Activated T-cell treated with anti-CD3 and anti-CD28 coated beads for 1 hour (primary cell): ENCODE data around the gene OPCML.

Experiments used
- DNase-seq: peaks from one replicate; pipeline ENCODE4 v3.0.0-alpha.2; 2020; ENCODE audit warnings: low read depth

Gene OPCML

DNA sequence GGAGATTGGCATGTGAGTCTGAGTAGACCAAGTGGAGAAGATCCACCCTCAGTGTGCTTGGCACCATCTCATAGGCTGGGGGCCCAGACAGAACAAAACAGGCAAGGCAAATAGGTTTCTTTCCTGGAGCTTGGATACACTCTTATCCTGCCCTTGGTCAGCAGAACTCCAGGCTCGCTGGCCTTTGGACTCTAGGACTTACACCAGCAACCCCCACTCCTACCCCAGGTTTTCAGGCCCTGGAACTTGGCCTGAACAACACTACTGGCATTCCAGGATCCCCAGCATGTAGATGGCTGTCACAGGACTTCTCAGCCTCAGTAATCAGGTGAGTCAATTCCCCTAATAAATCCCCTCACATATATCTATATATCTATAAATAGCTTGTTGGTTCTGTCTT, 637.7 kb downstream of the OPCML start:
- DNase-seq = no peak

- DNase-seq = no peak
Observed at GRCh38 chr11:132892876-132893275, 639.4 kb downstream of the OPCML start.

- no peak for DNase-seq
Observed at GRCh38 chr11:132888226-132888625, 644.1 kb downstream of the OPCML start.

DNA sequence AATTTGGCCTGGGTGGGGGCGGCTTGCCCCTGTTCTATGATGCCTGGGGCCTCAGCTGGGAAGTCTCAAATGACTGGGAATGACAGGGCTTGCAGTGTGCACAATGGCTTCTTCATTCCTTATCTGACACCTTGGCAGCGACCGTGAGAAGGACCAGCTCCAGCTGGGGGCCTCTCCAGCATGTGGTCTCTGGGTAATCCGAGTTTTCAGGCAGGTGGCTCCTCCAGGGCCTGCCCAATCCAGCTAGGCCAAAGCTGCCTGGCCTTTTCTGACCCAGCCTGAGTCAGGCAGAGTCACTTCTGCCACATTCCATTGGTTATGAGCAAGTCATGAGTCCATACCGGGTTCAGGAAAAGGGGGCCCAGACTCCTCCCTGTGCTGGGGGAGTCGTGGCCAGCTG, 646.0 kb downstream of the OPCML start:
- DNase-seq = no peak

DNA sequence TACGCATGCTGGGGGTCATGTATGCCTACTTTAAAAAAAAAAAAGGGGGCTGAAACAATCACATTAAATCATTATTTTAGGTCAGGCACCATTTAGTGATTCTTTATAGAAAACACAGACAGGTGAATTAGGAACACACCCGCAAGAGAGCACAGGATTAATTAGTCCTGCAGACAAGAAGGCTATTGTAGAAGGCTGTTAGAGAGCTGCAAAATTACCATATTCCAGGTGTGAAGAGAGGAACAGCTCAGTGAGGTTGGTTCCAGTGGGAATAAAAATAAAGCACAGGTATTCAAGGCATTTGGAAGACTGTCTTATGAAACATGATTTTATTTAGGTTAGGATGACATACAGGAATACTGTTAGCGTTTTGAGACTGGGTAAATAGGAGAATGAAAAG, 649.1 kb downstream of the OPCML start:
- no peak for DNase-seq

DNA sequence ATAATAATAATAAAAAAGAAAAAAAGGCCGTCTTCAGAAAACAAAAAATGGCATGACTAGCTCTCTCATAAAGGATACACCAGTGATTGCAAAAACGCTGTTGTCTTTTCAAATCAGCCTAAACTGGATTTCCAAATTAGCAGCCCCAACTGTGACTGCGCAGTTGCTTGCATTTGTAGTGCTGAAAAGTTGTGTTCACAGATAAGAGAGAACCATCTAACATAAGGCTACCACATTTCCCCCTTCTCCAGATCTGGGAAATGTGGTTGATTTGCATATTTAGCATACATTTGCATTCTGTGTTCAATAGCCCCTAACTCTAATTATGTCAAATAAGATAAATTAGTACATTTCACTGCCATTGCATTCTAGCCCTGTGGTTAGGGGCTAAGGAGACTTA, 650.7 kb downstream of the OPCML start:
- DNase-seq = no peak

DNA sequence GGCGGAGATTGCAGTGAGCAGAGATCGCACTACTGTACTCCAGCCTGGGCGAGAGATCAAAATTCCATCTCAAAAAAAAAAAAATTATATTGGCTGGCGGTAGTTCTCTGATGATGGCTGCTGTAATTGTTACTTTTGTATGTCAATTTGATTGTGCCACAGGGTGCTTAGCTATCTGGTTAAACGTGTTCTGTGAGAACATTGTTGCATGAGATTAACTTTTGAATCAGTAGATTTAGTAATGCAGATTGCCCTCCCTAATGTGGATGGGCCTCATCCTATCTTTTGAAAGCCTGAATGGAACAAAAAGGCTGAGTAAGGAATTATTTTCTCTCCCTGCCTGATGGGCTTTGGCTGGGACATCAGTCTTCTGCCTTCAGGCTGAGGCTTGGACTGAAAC, 654.2 kb downstream of the OPCML start:
- no peak for DNase-seq

- DNase-seq = no peak
Observed at GRCh38 chr11:132876705-132877104, 655.6 kb downstream of the OPCML start.

DNA sequence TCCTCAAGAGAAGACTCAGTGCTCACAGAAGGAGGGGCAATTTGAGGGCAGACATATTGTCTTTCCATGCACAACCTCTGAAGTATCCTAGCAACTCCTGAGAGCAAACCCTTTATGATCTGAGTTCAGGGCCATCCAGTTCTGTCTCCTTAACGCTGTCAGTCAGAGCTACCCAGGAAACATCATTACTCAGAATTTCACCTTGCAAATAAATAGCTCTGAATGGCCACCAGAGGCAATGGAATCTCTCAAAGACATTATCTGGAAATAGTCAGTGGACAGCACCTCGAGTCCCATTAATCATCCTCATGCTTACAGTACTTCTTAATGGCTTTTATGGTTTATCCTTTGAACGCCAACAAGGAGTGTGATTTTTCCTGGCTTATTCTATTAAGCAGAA, 656.1 kb downstream of the OPCML start:
- DNase-seq = no peak

DNA sequence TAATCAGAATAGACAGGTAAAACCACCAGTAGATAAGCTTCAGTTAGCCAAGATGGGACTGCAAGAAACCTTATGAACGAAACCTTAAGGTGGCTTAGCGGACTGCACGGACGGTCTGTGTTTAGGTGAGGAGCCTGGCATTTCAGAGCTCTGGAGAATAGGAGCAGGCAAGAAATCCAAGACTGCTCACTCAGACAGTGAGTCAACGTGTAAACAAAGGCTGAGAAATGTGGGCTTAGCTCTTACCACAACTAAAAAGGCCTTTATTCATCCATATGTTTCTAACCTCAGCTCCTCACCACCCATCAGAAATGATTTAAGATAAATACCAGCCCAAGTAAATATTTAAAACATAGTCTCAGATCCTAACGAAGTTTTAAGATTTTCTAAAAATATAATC, 657.7 kb downstream of the OPCML start:
- no peak for DNase-seq

DNA sequence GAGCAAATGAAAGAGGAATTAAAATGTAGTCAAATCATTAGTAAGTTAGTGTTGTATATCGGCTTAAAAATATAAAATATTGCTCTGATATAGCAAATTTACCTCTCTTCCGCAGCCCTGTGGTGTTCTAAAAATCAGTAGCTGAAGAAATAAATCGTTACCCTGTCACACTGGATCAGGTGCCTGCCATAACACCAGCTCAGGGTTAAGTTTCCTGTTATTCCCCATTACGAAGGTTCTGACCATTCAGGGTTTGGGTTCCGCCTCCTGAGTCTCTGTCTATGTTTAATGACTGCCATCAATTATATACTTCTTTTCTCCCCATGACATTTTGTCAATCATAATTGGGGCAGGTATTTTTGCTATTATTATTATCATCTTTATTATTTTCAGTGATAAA, 658.5 kb downstream of the OPCML start:
- no peak for DNase-seq

- no peak for DNase-seq
Observed at GRCh38 chr11:132872211-132872610, 660.1 kb downstream of the OPCML start.

- no peak for DNase-seq
Observed at GRCh38 chr11:132866783-132867545, 665.3 kb downstream of the OPCML start.

DNA sequence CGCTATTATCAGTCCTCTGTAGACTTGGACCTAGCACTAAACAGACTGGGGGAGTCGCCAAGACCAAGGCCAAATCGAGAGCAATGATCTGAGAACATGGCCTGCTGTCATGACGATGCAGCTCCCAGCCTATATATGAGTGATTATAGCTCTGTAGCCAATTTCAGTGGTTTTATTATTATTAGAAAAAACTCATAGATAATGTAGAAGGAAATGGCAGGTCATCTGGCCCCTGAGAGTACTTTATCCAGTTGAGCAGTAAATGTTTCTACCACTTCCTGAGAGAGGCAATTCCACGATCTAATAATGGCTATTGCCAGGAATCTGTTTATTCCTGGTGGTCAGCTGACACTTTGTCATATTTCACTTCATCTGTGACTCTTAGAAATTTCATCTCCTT, 666.7 kb downstream of the OPCML start:
- no peak for DNase-seq

- no peak for DNase-seq
Observed at GRCh38 chr11:132864811-132865576, 667.3 kb downstream of the OPCML start.

DNA sequence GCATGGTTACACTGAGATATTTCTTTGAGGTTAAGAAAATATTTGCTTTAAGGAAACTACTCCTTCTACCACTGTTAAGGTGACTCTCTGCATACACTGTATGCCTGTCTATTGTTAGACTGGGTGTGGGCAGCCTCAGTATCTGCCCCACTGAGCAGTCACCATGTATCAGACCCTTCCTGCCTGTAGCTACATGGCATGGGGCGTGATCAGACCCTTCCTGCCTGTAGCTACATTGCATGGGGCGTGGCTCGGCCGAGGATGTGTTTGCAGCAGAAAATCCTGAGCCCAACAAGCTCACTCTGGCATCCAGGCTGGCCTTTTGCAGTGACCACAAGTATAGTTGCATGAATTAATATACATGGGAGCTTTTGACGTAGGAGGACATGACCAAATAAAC, 669.4 kb downstream of the OPCML start:
- no peak for DNase-seq

- no peak for DNase-seq
Observed at GRCh38 chr11:132862137-132862536, 670.2 kb downstream of the OPCML start.

DNA sequence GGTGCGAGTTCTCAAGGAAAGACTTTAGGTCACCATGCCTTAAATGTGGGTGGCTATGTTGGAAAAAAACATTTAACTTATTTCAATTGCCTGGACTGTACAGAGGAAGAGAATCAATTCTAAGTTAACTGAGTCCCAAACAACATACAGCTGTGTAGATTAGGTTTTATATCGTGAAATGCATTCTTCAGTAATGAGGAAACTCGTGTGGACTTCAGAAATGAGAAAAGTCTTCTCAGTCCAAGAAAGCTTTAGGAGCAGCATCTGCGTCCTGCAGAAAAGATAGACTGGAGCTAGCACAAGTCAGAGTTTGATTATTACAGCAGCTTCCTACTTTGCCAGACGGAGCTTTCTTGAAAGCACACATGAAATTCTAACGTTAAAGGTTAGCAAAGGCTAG, 673.0 kb downstream of the OPCML start:
- DNase-seq = no peak

DNA sequence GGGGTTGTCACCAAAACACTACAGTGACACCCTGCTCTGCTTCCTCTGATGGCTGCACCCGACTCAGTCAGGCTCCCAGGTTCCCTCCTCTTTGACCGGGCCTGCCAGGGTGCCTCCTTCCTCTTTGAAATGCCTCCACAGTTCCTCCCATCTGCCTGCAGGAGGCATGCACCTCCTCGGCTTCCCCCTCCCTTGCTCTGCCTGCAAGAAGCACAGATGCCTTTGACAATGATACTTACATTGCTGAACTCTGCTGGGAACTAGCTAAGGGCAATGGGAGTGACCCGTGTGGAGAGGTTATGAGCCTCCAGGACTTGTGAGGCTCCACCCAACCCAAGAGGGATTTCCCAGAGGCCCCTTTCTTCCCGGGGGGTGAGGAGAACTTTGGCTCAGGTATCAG, 674.1 kb downstream of the OPCML start:
- DNase-seq = no peak

DNA sequence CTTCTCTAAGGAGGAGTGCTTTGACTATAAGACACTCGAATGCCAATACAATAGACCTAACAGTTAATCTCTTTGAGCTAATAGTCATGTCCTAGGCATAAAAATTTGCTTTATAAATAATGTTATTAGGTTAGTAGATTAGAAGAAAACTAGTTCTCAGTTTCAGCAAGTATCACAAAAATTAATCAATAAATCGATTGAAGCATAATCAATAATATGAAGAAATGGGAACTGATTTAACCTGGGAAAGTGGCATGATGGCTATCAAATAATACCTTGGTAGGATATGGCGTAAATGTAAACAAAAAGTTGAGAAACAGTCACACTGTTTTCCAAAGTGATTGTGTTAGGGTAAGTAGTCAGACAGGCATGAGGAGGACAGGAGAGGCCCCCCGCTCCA, 676.3 kb downstream of the OPCML start:
- no peak for DNase-seq

DNA sequence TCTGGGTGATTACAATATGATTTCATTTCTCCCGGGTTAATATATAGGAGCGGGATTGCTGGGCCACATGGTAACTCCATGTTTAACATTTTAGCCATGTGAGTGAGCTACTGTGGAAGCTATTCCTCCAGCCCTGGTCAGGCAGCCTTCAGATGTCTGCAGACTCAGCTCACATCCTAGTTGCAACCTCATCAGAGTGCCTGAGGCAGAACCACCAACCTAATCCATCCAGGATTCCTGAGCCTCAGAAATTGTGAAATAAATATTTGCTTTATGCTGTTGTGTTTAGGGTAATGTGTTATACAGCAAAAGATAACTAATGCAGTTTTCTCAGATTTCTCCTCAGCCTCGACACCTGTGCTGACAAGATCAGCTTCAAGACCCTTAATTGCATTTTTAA, 676.8 kb downstream of the OPCML start:
- no peak for DNase-seq

DNA sequence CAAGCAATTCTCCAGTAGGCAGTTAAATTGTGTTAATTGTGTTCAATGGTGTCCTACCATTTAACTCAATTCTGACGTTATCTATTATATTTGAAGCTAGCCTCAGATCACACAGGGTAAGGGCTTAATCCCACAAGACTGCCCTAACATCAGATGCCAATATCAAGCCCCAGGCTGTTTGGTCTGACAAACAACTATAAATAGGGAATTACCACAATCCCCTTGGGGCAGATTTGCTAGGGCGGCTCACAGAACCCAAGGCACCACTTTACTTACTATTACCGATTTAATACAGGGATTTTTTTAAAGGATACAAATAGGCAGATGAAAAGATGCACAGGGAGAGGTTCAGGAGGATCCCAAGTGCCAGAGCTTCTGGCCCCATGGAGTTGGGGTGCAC, 678.4 kb downstream of the OPCML start:
- DNase-seq = no peak

GRCh38 chr11:132852361-132852760, 679.9 kb downstream of the OPCML start:
- DNase-seq = no peak

GRCh38 chr11:132851247-132851646, 681.1 kb downstream of the OPCML start:
- DNase-seq = no peak
